ENCODE results near the gene PDCD7. TPM values are rescaled to one million over a fixed set of nuclear protein-coding genes. Genes with fewer than 3 reads are reported as not detected.

Gene PDCD7
- total and polyA plus RNA-seq, 2 of the 13 experiments (the other 11 are each of a cell fraction or from before 2014, with no cell fraction given): 10.1 to 14.7 TPM

GRCh38 chr15:65171428-65171827 lies 37.8 kb upstream of the PDCD7 start (continued):
- TF ChIP-seq GMEB2 (CRISPR knock-in tag; IDR thresholded peaks at IDR 0.05; ENCODE audit: low read depth) (no peak), ZNF709 (CRISPR knock-in tag; IDR thresholded peaks at IDR 0.05) (no peak), NFE2L1 (CRISPR knock-in tag; IDR thresholded peaks at IDR 0.05; ENCODE audit: borderline replicate concordance) (no peak), ZNF660 (CRISPR knock-in tag; IDR thresholded peaks at IDR 0.05; ENCODE audit: borderline replicate concordance, low read depth) (no peak), TSC22D2 (CRISPR knock-in tag; IDR thresholded peaks at IDR 0.05; ENCODE audit: borderline replicate concordance) (no peak), RBM22 (optimal IDR thresholded peaks at IDR 0.05; ENCODE audit: low read length) (no peak), SIX4 (CRISPR knock-in tag; IDR thresholded peaks at IDR 0.05) (no peak), KLF9 (CRISPR knock-in tag; IDR thresholded peaks at IDR 0.05; ENCODE audit: low read depth) (no peak), ZGPAT (CRISPR knock-in tag; IDR thresholded peaks at IDR 0.05) (no peak), ZNF264 (CRISPR knock-in tag; IDR thresholded peaks at IDR 0.05) (no peak), ZNF792 (CRISPR knock-in tag; IDR thresholded peaks at IDR 0.05) (no peak), GFI1 (CRISPR knock-in tag; IDR thresholded peaks at IDR 0.05; ENCODE audit: borderline replicate concordance) (peak; percentile 32; the same call in 1 of the 2 replicates), SNAPC5 (CRISPR knock-in tag; IDR thresholded peaks at IDR 0.05; ENCODE audit: borderline replicate concordance) (no peak), MBD4 (IDR thresholded peaks at IDR 0.05; ENCODE audit: borderline replicate concordance, low read length) (no peak; the same call in 1 of the 2 replicates), ZNF841 (CRISPR knock-in tag; IDR thresholded peaks at IDR 0.05; ENCODE audit: borderline replicate concordance) (no peak), PAX8 (CRISPR knock-in tag; IDR thresholded peaks at IDR 0.05; ENCODE audit: borderline replicate concordance) (no peak), XRCC5 (optimal IDR thresholded peaks at IDR 0.05; ENCODE audit: low read length) (no peak), EHMT2 (IDR thresholded peaks at IDR 0.05; ENCODE audit: borderline replicate concordance, low read depth, low read length) (no peak), CENPBD1 (CRISPR knock-in tag; IDR thresholded peaks at IDR 0.05; ENCODE audit: borderline replicate concordance, low read depth) (no peak), ZNF260 (CRISPR knock-in tag; IDR thresholded peaks at IDR 0.05; ENCODE audit: borderline replicate concordance, low read depth) (no peak), CREB1 (IDR thresholded peaks at IDR 0.05) (no peak), CREB1 (CRISPR knock-in tag; IDR thresholded peaks at IDR 0.05) (peak; percentile 53; the same call in 1 of the 2 replicates), TFDP2 (CRISPR knock-in tag; IDR thresholded peaks at IDR 0.05) (no peak), ZNF331 (CRISPR knock-in tag; IDR thresholded peaks at IDR 0.05) (no peak)

All from HepG2 (cell line).